Activated CD8-positive, alpha-beta memory T cell treated with anti-CD3 and anti-CD28 coated beads, Interleukin-2, amount 50 U/mL, for 24 hours (primary cell): ENCODE results near the gene CUZD1.

Experiments
- DNase-seq: peaks from one replicate; pipeline ENCODE4 v3.0.0-alpha.2; 2020; ENCODE audit errors: extremely low read depth

Gene CUZD1

GRCh38 chr10:122821808-122822207 lies 23.8 kb downstream of the CUZD1 start:
- no peak for DNase-seq

- no peak for DNase-seq
Measured at GRCh38 chr10:122815458-122815857, 30.2 kb downstream of the CUZD1 start.

GRCh38 chr10:122814493-122814892 lies 31.2 kb downstream of the CUZD1 start:
- DNase-seq = no peak

- DNase-seq = no peak
Measured at GRCh38 chr10:122812751-122813150, 32.9 kb downstream of the CUZD1 start.

GRCh38 chr10:122802282-122802681 lies 43.4 kb downstream of the CUZD1 start:
- no peak for DNase-seq

GRCh38 chr10:122798704-122799231 lies 46.9 kb downstream of the CUZD1 start:
- no peak for DNase-seq

DNA sequence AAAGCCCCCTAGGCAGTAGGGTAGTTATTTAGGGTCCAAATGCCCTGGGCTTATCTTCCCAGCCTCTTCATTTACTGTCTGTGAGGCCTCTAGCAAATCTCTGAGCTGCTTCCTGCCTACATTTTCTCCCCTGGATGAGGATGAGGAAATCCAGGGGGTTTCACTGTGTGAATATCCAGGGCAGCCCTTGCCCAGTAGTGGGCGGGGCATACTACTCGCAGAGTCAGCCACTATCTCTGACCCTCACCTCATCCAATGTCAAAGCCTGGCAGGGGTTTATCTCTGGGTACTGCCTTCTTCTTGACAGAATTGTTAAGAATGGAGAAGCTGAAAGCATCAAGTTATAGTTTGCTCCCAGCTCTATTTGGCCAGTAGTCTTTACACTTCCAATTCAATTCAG lies 48.9 kb downstream of the CUZD1 start:
- no peak for DNase-seq

DNA sequence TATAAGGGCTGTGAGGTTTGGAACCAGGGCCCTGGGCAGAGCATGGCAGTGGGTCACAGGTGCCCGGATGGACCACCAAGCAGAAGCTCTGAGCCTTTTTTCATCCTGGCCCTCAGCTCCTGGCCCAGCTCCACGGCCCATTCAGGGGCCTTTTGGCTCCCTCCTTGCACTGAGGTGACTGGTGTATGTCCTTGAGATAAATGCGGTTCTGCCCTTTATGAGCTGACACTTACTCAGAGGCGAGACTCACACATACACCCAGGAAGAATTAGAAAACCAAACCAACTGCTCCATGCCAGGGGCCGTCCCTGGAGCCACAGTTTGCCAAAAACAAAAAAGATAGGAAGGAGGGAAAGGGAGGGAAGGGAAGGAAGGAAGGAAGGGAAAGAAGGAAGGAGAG lies 49.7 kb downstream of the CUZD1 start:
- DNase-seq = no peak

DNA sequence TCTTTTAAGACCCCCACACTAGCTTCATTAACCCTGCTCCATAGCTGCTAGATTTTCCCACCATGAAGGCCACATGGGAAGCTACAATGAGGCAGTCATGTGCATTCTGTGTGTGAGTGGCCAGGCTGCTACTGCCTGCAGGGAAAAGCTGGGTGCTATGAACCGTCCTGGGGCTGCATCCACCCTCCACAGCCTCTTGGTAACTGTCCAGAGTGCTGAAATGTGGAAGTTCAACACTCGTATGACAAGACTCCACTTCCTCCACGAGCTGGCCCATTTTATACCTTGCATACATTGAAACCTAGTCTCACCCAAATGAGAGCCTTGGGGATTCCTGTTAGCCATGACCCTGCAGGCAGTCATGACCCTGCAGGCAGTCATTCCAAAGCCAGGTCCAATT lies 59.4 kb downstream of the CUZD1 start:
- no peak for DNase-seq

GRCh38 chr10:122782911-122783310 lies 62.7 kb downstream of the CUZD1 start:
- no peak for DNase-seq
